NB4 (cell line): ENCODE data around the gene ALOX12.

Experiments
- MYC ChIP-seq: IDR thresholded peaks from 2 replicates; pipeline ENCODE4 v1.6.1; 2011; ENCODE audit warnings: low read depth, low read length
- POLR2A ChIP-seq: IDR thresholded peaks from 2 replicates; pipeline ENCODE4 v1.6.1; 2011; ENCODE audit warnings: mild to moderate bottlenecking; ENCODE audit not compliant: insufficient read length; ENCODE audit errors: extremely low read depth
- TF ChIP-seq, protein P1 (sequence below): IDR thresholded peaks from one replicate; pipeline ENCODE4 v1.5.1; 2012; ENCODE audit warnings: low read depth, low read length

DNA sequence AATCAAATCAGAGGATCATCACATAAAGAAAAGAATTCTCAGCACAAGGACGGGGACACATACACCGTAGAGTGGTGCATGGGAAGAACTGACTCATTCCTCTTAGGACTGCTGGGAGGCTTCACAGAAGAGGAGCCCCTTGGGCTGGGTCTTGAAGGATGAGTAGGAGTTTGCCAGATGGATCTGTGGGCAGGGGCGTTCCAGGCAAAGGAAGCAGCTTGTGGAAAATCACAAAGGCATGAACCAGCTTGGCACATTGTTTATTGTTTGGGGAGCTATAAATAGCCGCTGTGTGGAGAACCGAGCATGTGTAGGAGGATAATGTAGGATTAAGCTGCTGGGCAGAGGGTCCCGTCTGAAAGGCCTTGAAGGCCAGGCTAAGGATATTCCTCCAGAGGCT is 53.1 kb downstream of the ALOX12 start:
- TF ChIP-seq, protein P1, sequence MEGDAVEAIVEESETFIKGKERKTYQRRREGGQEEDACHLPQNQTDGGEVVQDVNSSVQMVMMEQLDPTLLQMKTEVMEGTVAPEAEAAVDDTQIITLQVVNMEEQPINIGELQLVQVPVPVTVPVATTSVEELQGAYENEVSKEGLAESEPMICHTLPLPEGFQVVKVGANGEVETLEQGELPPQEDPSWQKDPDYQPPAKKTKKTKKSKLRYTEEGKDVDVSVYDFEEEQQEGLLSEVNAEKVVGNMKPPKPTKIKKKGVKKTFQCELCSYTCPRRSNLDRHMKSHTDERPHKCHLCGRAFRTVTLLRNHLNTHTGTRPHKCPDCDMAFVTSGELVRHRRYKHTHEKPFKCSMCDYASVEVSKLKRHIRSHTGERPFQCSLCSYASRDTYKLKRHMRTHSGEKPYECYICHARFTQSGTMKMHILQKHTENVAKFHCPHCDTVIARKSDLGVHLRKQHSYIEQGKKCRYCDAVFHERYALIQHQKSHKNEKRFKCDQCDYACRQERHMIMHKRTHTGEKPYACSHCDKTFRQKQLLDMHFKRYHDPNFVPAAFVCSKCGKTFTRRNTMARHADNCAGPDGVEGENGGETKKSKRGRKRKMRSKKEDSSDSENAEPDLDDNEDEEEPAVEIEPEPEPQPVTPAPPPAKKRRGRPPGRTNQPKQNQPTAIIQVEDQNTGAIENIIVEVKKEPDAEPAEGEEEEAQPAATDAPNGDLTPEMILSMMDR, result no peak
- TF ChIP-seq POLR2A (no peak), MYC (no peak)
